ENCODE results near the gene RABGAP1L.
A peak's percentile ranks its signal among the peaks of the same experiment; 100 is the strongest.

Gene RABGAP1L

DNA sequence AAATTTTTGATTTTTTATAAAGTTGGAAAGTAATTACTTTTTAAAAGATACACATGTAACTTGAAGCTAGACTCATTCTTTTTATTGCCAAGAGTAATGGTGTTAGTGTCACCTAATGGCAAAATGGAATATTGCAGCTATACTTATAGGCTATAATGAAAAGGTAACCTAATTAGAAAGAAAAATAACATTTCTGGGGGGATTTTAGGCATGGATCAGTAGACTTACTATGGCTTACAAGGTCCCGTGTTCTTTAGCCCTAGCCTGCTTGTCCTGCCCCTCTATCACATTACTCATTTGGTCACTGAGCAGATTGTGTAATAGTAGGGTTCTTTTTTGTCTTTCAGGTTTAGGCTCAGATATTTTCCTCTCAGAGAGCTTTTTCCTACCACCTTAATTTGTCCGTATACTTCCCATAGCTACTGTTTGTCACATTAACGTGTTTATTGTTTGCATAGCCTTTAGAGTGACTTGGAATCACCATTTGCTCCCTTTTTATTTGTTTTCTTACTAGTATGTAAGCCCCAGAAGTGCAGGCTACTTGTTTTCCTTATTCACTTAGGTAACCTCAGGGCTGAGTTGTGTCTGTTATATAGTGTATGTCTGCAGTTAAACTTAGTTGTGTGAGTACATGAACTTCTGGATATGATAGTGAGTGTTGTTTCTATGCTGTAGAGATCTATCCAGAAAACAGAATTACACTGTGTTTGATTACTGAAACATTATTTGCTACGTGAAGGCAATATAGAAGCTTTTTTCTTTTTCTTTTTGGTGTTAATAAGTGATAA lies 58.7 kb downstream of the RABGAP1L start:
- no peak overlapping the region; the same call in 1 of the 2 replicates for H3K4me3 ChIP-seq (replicated peaks; ENCODE audit: low read depth, low read length)
- TF ChIP-seq, protein P1, sequence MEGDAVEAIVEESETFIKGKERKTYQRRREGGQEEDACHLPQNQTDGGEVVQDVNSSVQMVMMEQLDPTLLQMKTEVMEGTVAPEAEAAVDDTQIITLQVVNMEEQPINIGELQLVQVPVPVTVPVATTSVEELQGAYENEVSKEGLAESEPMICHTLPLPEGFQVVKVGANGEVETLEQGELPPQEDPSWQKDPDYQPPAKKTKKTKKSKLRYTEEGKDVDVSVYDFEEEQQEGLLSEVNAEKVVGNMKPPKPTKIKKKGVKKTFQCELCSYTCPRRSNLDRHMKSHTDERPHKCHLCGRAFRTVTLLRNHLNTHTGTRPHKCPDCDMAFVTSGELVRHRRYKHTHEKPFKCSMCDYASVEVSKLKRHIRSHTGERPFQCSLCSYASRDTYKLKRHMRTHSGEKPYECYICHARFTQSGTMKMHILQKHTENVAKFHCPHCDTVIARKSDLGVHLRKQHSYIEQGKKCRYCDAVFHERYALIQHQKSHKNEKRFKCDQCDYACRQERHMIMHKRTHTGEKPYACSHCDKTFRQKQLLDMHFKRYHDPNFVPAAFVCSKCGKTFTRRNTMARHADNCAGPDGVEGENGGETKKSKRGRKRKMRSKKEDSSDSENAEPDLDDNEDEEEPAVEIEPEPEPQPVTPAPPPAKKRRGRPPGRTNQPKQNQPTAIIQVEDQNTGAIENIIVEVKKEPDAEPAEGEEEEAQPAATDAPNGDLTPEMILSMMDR (IDR thresholded peaks at IDR 0.05; ENCODE audit: insufficient read depth, low read length, poor library complexity, severe bottlenecking): peak; percentile 62
- DNase-seq (ENCODE audit: extremely low read depth, insufficient read length): peak; percentile 45
- H3K36me3 ChIP-seq (ENCODE audit: control insufficient read depth, insufficient read depth, low read length): no peaks in the 10 kb centered on the region; the same call in 1 of the 2 replicates
- no peaks in the 10 kb centered on the region for H3K27me3 ChIP-seq (replicated peaks; ENCODE audit: control insufficient read depth, insufficient read depth, low read length)

DNA sequence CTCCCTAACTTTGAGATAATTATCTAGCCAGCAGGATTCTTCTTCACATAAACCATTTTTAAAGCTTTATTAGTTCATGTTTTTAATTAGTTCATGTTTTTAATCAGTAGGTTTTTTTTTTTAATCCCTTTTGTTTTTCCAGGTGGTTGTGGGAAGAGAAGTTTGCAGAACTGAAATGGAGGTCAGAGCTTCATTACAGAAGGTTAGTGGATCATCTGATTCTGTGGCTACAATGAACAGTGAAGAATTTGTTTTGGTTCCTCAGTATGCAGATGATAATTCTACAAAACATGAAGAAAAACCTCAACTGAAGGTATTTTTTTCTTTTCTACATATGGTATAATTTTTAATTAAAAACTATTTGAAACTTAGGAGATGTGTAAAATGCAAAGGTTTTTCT lies 59.7 kb downstream of the RABGAP1L start:
- H3K4me3 ChIP-seq (replicated peaks; ENCODE audit: low read depth, low read length): no peak overlapping the region; the same call in 1 of the 2 replicates

DNA sequence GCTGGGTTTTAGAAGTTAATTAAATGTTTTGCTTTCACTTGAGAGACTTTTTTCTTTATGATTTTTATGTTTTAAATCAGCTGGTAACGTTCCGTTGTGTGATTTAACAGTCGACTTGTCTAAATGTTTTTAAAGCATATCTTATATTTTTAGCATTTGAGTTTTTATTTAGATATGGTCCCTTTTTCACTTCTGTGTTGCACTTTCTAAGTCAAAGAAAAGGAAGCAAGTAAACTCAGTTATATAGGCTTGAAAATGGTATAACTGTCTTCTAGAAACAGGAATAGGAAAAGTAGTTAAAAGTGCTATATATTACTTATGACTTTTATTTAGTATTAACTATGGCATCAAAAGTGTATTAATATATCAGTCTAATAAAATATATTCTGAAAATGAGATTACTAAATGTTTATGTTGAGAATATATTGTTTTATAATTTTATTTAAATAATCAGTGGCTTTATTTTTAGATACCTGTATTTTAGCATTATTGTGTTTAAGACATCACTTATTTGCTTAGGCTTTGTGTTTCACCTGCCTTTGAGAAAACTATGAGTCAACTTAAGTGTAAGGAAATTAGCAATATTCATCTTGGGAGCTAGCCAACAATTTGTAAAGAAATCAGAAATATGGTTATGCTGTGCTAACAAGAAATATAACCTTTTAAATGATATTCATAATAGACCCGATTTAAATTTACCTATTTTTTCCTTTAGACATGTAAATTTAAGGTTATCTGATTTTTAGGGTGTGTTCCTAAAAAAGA lies 60.5 kb downstream of the RABGAP1L start:
- TF ChIP-seq, protein P1 (IDR thresholded peaks at IDR 0.05; ENCODE audit: insufficient read depth, low read length, poor library complexity, severe bottlenecking): no peak
- Histone ChIP-seq H3K4me3 (replicated peaks; ENCODE audit: low read depth, low read length) (peak overlapping the region; percentile 20), H3K36me3 (ENCODE audit: control insufficient read depth, insufficient read depth, low read length) (no peaks in the 10 kb centered on the region; the same call in 1 of the 2 replicates), H3K27me3 (replicated peaks; ENCODE audit: control insufficient read depth, insufficient read depth, low read length) (no peaks in the 10 kb centered on the region)
- no peak for DNase-seq (ENCODE audit: extremely low read depth, insufficient read length)

More for the DNA sequence above, 59.7 kb downstream of the RABGAP1L start:
- H3K36me3 ChIP-seq (ENCODE audit: control insufficient read depth, insufficient read depth, low read length): no peaks in the 10 kb centered on the region; the same call in 1 of the 2 replicates
- TF ChIP-seq, protein P1 (IDR thresholded peaks at IDR 0.05; ENCODE audit: insufficient read depth, low read length, poor library complexity, severe bottlenecking): no peak
- no peaks in the 10 kb centered on the region for H3K27me3 ChIP-seq (replicated peaks; ENCODE audit: control insufficient read depth, insufficient read depth, low read length)
- no peak for DNase-seq (ENCODE audit: extremely low read depth, insufficient read length)

DNA sequence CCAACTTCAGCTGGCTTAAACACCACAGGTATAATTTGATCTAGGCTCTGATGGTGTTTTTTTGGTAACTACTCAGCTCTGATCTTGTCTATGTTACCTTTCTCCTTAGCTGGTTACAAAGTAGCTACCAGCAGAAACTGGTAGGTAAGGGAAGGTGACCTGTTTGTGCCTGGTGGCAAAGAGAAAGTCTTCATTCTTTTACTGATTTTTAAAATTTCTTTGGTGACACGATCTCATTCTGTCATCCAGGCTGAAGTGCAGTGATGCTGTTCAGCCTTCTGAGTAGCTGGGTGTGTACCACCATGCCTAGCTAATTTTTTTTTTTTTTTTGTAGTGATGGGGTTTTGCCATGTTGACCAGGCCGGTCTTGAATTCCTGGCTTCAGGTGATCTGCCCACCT lies 62.4 kb downstream of the RABGAP1L start:
- H3K4me3 ChIP-seq (replicated peaks; ENCODE audit: low read depth, low read length): no peak overlapping the region
- no peaks in the 10 kb centered on the region; the same call in 1 of the 2 replicates for H3K36me3 ChIP-seq (ENCODE audit: control insufficient read depth, insufficient read depth, low read length)
- no peaks in the 10 kb centered on the region for H3K27me3 ChIP-seq (replicated peaks; ENCODE audit: control insufficient read depth, insufficient read depth, low read length)
- TF ChIP-seq, protein P1 (IDR thresholded peaks at IDR 0.05; ENCODE audit: insufficient read depth, low read length, poor library complexity, severe bottlenecking): no peak
- no peak for DNase-seq (ENCODE audit: extremely low read depth, insufficient read length)

DNA sequence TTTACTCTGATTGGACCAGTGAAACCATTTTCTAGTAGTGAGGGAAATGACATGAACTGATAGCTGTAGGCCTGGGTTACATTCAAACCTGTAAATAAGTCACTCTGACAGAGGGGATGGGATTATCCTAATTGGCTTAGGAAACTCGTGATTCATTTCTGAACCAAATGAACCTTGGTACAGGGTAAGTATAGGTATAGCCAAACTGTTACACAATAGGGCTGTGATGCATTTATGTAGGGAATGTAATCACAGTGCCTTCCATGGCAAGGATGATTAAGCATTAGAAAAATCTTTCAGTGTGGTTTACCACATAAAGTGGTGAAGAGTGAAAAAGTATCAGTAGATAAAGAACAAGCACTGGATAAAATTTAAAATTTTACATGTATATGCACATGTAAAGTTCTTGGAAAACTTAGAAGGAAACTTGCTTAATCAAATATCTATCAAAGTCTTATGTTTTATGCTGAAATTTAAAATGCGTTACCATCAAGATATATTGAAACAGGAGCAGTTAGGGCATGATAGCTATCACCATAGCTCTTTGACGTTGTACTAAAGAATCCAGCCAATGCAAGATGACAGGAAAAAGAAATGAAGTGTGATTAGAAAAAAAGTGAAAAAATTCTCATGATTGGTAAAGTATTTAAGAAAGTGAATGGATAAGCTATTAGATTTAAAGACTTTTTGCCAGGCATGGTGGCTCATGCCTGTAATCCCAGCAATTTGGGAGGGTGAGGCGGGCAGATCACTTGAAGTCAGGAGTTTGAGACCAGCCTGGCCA lies 63.0 kb downstream of the RABGAP1L start:
- no peak overlapping the region for H3K4me3 ChIP-seq (replicated peaks; ENCODE audit: low read depth, low read length)
- H3K27me3 ChIP-seq (replicated peaks; ENCODE audit: control insufficient read depth, insufficient read depth, low read length): no peaks in the 10 kb centered on the region
- TF ChIP-seq, protein P1 (IDR thresholded peaks at IDR 0.05; ENCODE audit: insufficient read depth, low read length, poor library complexity, severe bottlenecking): no peak
- DNase-seq (ENCODE audit: extremely low read depth, insufficient read length): no peak
- no peaks in the 10 kb centered on the region; the same call in 1 of the 2 replicates for H3K36me3 ChIP-seq (ENCODE audit: control insufficient read depth, insufficient read depth, low read length)

All from GM06990 (cell line).